Mucosa of descending colon (tissue), 3 donors: ENCODE results near the gene ELK1. TPM values are rescaled to one million over a fixed set of nuclear protein-coding genes. Genes with fewer than 3 reads are reported as not detected.

ENCODE experiments used
- ATAC-seq: fragments of 200-7000 bp; cut with Tn5 transposase; one replicate; pipeline ENCODE4 v1.9.1; 2020; ENCODE audit warnings: mild to moderate bottlenecking, moderate library complexity
- DNase-seq, 3 donors: peaks; one replicate each; pipeline ENCODE4 v3.0.0-alpha.2; 2020
- H3K36me3 ChIP-seq: fragments of 200-600 bp; one replicate; pipeline ENCODE4 v1.8.0; 2021; ENCODE audit warnings: low read depth, mild to moderate bottlenecking
- H3K4me1 ChIP-seq: fragments of 200-600 bp; one replicate; pipeline ENCODE4 v1.8.0; 2021; ENCODE audit warnings: low read depth, mild to moderate bottlenecking
- H3K4me3 ChIP-seq: fragments of 200-600 bp; one replicate; pipeline ENCODE4 v1.8.0; 2021; ENCODE audit warnings: mild to moderate bottlenecking
- H3K9me3 ChIP-seq: fragments of 200-600 bp; one replicate; pipeline ENCODE4 v1.8.0; 2021; ENCODE audit warnings: mild to moderate bottlenecking
- intact Hi-C, 2 donors: fragments of 100-400 bp; cut with DNase I in 1 of 2; cut with micrococcal nuclease in 1 of 2; formaldehyde crosslinking; loops; one replicate each; pipeline versions ENCODE4 v1.11.0 to v1.11.1; 2022; cut with DNase I, micrococcal nuclease
- total RNA-seq, 3 donors: library from RNA; stranded (reverse); fragmentation: NEBNext Ultra II Directional in 2 of 3; extraction: Animal tissue kit (Norgen Biotek cat#: 25700) in 2 of 3; gene quantifications; one replicate each; pipeline versions ENCODE4 v1.2.1 to v1.2.4, GENCODE V29; 2021 to 2023
- TF ChIP-seq, protein P1 (sequence below): fragments of 200-600 bp; IDR thresholded peaks from one replicate; pipeline ENCODE4 v1.8.0; 2022; ENCODE audit warnings: antibody characterized with exemption, mild to moderate bottlenecking
- donor health status: DM: no; HTN: no; CAD: no; lungs with moderate emphysema.
- donor health status: DM: no; HTN: no; CAD: no.
- donor health status: DM: no; HTN: yes; CAD: no.

The ELK1 gene
- total RNA-seq, 3 donors from 2014 or later, result 24.5 to 28.2 (median 25.8) TPM

DNA sequence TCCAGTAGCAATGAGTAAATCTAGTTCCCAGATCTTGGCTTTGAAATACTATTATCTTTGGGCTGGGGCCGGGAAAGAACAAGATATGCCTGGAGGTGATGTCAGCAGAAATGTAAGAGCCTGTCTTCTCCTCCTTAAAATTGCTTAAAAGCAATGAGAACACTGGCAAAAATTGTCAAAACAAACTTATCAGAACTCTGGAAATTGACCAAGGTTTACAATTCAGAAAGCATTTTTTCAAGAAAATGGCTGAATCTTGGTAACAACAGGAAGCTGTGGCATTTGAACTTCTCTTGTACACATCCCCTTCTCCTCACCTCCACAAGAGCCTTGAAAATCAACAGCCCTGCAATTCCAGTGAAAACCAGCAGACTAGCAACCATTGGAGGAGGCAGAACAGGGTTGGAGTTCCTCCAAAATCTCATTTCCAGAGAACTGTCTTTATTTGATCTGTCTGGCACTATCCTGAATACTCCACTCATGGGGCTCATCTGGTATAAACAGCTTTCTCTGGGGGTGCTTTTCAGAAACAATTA lies 54.6 kb downstream of the ELK1 start:
- ATAC-seq (no peak), DNase-seq (no peak)
- Histone ChIP-seq H3K36me3 (no peaks in the 10 kb centered on the region), H3K9me3 (no peaks in the 10 kb centered on the region), H3K4me1 (no peaks in the 10 kb centered on the region), H3K4me3 (no peak overlapping the region)
- intact Hi-C loops, result no loop called here
- TF ChIP-seq, protein P1, sequence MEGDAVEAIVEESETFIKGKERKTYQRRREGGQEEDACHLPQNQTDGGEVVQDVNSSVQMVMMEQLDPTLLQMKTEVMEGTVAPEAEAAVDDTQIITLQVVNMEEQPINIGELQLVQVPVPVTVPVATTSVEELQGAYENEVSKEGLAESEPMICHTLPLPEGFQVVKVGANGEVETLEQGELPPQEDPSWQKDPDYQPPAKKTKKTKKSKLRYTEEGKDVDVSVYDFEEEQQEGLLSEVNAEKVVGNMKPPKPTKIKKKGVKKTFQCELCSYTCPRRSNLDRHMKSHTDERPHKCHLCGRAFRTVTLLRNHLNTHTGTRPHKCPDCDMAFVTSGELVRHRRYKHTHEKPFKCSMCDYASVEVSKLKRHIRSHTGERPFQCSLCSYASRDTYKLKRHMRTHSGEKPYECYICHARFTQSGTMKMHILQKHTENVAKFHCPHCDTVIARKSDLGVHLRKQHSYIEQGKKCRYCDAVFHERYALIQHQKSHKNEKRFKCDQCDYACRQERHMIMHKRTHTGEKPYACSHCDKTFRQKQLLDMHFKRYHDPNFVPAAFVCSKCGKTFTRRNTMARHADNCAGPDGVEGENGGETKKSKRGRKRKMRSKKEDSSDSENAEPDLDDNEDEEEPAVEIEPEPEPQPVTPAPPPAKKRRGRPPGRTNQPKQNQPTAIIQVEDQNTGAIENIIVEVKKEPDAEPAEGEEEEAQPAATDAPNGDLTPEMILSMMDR, result no peak

DNA sequence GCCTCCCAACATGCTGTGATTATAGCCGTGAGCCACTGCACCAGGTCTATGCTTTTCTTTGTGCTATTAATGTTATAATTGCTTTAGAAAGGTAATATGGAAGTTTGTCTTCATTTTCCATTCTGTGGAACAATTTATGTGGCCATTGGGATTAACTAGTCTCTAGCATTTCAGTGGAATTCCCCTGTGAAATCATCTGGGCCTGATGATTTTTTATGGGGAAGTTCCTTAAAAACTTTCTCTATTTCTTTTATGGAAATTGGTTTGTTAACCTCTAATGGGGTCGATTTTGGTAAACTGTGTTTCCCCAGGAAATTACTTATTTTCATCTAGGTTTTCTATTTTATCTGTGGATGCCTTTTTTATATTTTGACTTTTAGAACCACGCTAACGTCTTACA lies 56.8 kb downstream of the ELK1 start:
- no peaks in the 10 kb centered on the region for H3K4me1 ChIP-seq
- intact Hi-C loops, result no loop called here
- no peaks in the 10 kb centered on the region for H3K9me3 ChIP-seq
- TF ChIP-seq, protein P1, result no peak
- H3K36me3 ChIP-seq, result no peaks in the 10 kb centered on the region
- no peak for DNase-seq
- ATAC-seq, result no peak
- H3K4me3 ChIP-seq, result no peak overlapping the region

DNA sequence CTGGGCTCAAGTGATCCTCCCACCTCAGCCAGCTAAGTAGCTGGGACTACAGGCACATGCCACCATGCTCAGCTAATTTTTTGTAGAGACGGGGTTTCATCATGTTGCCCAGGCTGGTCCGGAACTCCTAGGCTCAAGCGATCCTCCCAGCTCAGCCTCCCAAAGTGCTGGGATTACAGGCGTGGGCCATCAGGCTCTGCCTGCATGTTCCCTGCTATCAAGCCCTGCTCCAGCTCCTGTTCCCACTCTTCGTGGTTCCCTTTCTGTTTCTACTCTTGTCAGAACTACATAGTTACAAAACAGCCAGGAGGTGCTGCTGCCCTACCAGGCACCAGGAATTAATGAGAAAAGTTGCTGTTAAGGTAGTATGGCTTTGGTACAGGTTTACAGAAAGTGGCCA lies 59.4 kb downstream of the ELK1 start:
- Histone ChIP-seq H3K4me3 (no peak overlapping the region), H3K4me1 (no peaks in the 10 kb centered on the region), H3K9me3 (no peaks in the 10 kb centered on the region), H3K36me3 (no peaks in the 10 kb centered on the region)
- no peak for ATAC-seq
- intact Hi-C loops, result no loop called here
- DNase-seq, result no peak
- TF ChIP-seq, protein P1, result no peak

DNA sequence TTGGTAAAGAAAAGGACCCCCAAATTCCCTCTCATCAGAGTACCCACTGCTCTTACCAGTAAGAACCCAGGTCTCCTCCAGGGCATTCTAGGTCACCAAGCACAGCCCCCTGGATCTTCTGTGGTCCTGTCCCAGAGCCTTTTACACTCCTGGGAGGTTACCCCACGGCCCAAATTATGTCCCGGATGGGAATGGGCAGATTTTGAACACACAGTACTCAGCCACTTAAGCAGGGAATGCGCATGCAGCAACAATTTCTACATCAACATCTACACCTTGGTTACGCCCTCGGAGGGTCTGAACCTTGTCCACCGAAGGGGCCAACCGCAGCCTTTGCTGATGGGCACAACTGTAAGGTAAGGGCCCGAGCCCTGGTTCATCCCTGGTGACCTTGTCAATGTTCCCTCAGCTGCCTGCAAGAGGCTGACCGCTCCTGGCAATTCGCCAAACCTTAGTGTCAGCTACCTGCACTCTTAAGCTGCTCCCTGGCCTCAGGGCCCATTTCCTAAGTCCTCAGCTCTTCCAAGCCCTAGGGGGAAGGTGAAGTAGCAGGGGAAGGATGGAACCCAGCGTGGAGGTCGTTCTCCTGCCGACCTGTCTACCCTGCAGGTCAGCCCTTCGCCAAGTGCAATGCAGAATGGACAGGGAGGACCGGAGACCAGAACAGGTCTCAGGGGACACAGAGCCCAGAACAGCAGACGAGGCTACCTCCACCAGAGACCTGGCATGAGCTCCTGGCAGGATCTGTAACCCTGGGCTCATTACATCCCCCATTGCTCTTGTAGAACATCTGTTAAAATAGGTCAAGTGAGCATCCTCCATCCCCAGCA lies 62.2 kb downstream of the ELK1 start:
- Histone ChIP-seq H3K4me3 (no peak overlapping the region), H3K4me1 (no peaks in the 10 kb centered on the region), H3K9me3 (no peaks in the 10 kb centered on the region), H3K36me3 (no peaks in the 10 kb centered on the region)
- intact Hi-C loops, result no loop called here
- ATAC-seq, result no peak
- no peak for DNase-seq
- TF ChIP-seq, protein P1, result no peak

DNA sequence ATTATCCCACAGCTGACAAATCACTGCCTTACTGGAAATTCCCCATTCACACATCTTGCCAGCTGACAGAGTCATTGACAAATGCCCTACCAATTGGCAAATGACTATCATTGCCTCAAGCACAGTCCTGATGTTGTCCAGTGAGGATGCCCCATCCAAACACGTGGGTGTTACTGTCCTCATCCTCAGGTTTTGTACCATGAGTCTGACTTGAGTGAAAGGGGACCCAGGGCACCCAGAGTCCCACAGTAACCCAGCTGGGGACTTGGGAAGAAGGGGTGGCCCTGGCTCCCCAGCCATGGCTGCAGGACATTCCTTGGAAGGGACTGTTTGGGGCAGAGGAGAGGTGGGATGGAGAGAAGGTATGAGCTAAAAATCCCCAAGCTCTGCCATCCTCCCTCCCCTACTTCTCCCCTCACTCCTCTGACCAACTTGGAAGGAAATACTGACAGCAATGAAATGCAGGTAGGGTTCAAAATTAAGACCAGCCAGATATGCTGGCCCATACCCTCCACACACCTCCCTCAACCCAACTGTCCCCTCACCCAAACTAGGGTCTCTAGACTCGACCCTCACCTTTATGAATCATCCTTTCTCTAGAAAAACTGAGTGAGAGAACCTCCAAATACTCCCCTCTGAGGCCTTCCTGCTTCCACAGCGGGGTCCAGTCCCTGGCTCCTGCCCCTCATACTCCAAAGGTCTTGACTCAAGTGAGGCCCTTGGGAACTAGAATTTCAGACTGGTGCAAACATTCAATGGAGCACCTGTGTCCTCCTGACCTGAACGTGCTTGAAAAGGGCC lies 63.1 kb downstream of the ELK1 start:
- H3K4me3 ChIP-seq, result no peak overlapping the region
- H3K9me3 ChIP-seq, result no peaks in the 10 kb centered on the region
- DNase-seq (no peak), ATAC-seq (no peak)
- TF ChIP-seq, protein P1, result no peak
- intact Hi-C loops, result no loop called here
- no peaks in the 10 kb centered on the region for H3K4me1 ChIP-seq
- no peaks in the 10 kb centered on the region for H3K36me3 ChIP-seq
